CD4-positive, alpha-beta memory T cell (primary cell): ENCODE measurements around the gene SGK1. TPM values are rescaled to one million over a fixed set of nuclear protein-coding genes. Genes with fewer than 3 reads are reported as not detected.

Experiments
- CTCF ChIA-PET: fragments of 350-600 bp; sonication (Branson Sonifier 250); formaldehyde crosslinking; loops from one replicate; lab custom pipeline; 2021; ENCODE audit warnings: inconsistent platforms; ENCODE audit not compliant: partially characterized antibody; lab: Charles Lee
- POLR2A ChIA-PET: fragments of 350-600 bp; sonication (Branson Sonifier 250); formaldehyde crosslinking; loops from one replicate; lab custom pipeline; 2021; ENCODE audit not compliant: partially characterized antibody; lab: Charles Lee
- DNase-seq, 5 donors: peaks; one replicate each; pipeline versions ENCODE4 v3.0.0 to v3.0.0-alpha.2; 2020 to 2022; ENCODE audit warnings: mixed read lengths in 1 of 5
- H3K27ac ChIP-seq: one replicate; pipeline ENCODE4 v1.7.0; 2013; ENCODE audit warnings: low read depth, low read length
- H3K27me3 ChIP-seq: 2 replicates; pipeline ENCODE4 v1.7.0; 2013; ENCODE audit warnings: mild to moderate bottlenecking, low read length, moderate library complexity; ENCODE audit not compliant: insufficient read depth
- H3K36me3 ChIP-seq: 2 replicates; pipeline ENCODE4 v1.7.0; 2013; ENCODE audit warnings: mild to moderate bottlenecking, low read length, moderate library complexity; ENCODE audit not compliant: insufficient read depth
- H3K4me1 ChIP-seq: 2 replicates; pipeline ENCODE4 v1.7.0; 2013; ENCODE audit warnings: mild to moderate bottlenecking, low read length, moderate library complexity; ENCODE audit not compliant: insufficient read depth
- H3K4me3 ChIP-seq, 2 donors: one replicate each; pipeline ENCODE4 v1.7.0; 2013; ENCODE audit warnings: low read length in 2 of 2, mild to moderate bottlenecking in 1 of 2
- H3K9me3 ChIP-seq, 2 donors: one replicate each; pipeline ENCODE4 v1.7.0; 2013; ENCODE audit warnings: low read length in 2 of 2, control low read depth in 1 of 2; ENCODE audit not compliant: control insufficient read depth in 1 of 2
- H3K27ac Mint-ChIP-seq, 7 donors: one replicate each; pipeline ENCODE4 v1.8.0; 2020 to 2021; ENCODE audit warnings: mixed read lengths in 7 of 7, mild to moderate bottlenecking in 6 of 7, inconsistent platforms in 3 of 7, moderate library complexity in 3 of 7
- H3K27me3 Mint-ChIP-seq, 2 donors: one replicate each; pipeline ENCODE4 v1.8.0; 2020 to 2021; ENCODE audit warnings: mixed read lengths in 2 of 2
- H3K36me3 Mint-ChIP-seq, 2 donors: one replicate each; pipeline ENCODE4 v1.8.0; 2020 to 2021; ENCODE audit warnings: mixed read lengths in 2 of 2, inconsistent platforms in 1 of 2, mild to moderate bottlenecking in 1 of 2
- H3K4me1 Mint-ChIP-seq, 4 donors: one replicate each; pipeline ENCODE4 v1.8.0; 2020 to 2021; ENCODE audit warnings: mixed read lengths in 4 of 4, mild to moderate bottlenecking in 1 of 4
- H3K4me3 Mint-ChIP-seq, 8 donors: one replicate each; pipeline ENCODE4 v1.8.0; 2020 to 2021; ENCODE audit warnings: mixed read lengths in 8 of 8, mild to moderate bottlenecking in 7 of 8, moderate library complexity in 6 of 8, inconsistent platforms in 3 of 8
- H3K9me3 Mint-ChIP-seq, 8 donors: one replicate each; pipeline ENCODE4 v1.8.0; 2020 to 2021; ENCODE audit warnings: mixed read lengths in 8 of 8, mild to moderate bottlenecking in 5 of 8, inconsistent platforms in 3 of 8, moderate library complexity in 1 of 8
- intact Hi-C: fragments of 100-400 bp; cut with micrococcal nuclease; formaldehyde crosslinking; loops from one replicate; pipeline ENCODE4 v1.15.1; 2023
- polyA plus RNA-seq, 2 donors: library from polyadenylated mRNA; unstranded; fragments of 300-500 nt; fragmentation: Illumina TruSeq; gene quantifications; one replicate each; pipeline ENCODE4 v1.2.3, GENCODE V29; 2021
- total RNA-seq, 2 experiments: library from RNA; stranded (reverse); gene quantifications; one replicate each; pipeline ENCODE4 v1.2.3, GENCODE V29; 2021

SGK1 gene
- total and polyA plus RNA-seq, 4 experiments from 2014 or later: 5.8 to 46.9 (median 15.1) TPM

GRCh38 chr6:134177753-134178160 lies 140.2 kb downstream of the SGK1 start:
- no peaks in the 10 kb centered on the region for H3K9me3 ChIP-seq
- peaks cover 11 to 19% of the 10 kb centered on the region in 2 donors for H3K36me3 Mint-ChIP-seq
- H3K9me3 Mint-ChIP-seq: no peaks in the 10 kb centered on the region
- H3K27me3 ChIP-seq: no peaks in the 10 kb centered on the region
- H3K4me1 Mint-ChIP-seq: peaks cover 31 to 51% (median 40%) of the 10 kb centered on the region in 4 donors
- H3K4me3 ChIP-seq: peak overlapping the region; percentile 58 to 60
- H3K4me1 ChIP-seq: peaks cover 37% of the 10 kb centered on the region
- intact Hi-C loops: loop anchor here (1.0 to 5.0 kb wide), 7 partner anchors 63 to 646 kb away; no protein-coding TSS in a partner anchor
- peak overlapping the region; percentile 76 for H3K27ac ChIP-seq
- H3K27ac Mint-ChIP-seq: peak overlapping the region; percentile 91 to 100 (median 98)
- no peaks in the 10 kb centered on the region for H3K27me3 Mint-ChIP-seq
- ChIA-PET CTCF (interaction anchor here (0.6 to 8.5 kb wide), 23 partner anchors 11 to 986 kb away, joined by 3 to 158 read pairs (median 4); no protein-coding TSS in a partner anchor), POLR2A (interaction anchor here (0.8 to 2.8 kb wide), 9 partner anchors 10 to 1031 kb away, joined by 3 to 24 read pairs (median 3); no protein-coding TSS in a partner anchor)
- DNase-seq: no peak
- H3K4me3 Mint-ChIP-seq: peak overlapping the region; percentile 93 to 97 (median 96)
- H3K36me3 ChIP-seq: peaks cover 4% of the 10 kb centered on the region

- H3K4me1 Mint-ChIP-seq: peaks cover 34 to 53% (median 45%) of the 10 kb centered on the region in 4 donors
These were observed 140.7 kb downstream of the SGK1 start for GRCh38 chr6:134177236-134177635.

GRCh38 chr6:134176264-134176975 lies 141.5 kb downstream of the SGK1 start:
- H3K27ac Mint-ChIP-seq: peak overlapping the region; percentile 91 to 99 (median 96)
- POLR2A ChIA-PET: interaction anchor here (1.5 to 2.8 kb wide), 2 partner anchors 464 to 465 kb away, joined by 3 to 24 read pairs; no protein-coding TSS in a partner anchor
- H3K4me3 ChIP-seq: no peak overlapping the region
- no peaks in the 10 kb centered on the region for H3K9me3 Mint-ChIP-seq
- CTCF ChIA-PET: interaction anchor here (0.6 to 8.5 kb wide), 7 partner anchors 12 to 646 kb away, joined by 3 to 158 read pairs (median 7); no protein-coding TSS in a partner anchor
- H3K36me3 Mint-ChIP-seq: peaks cover 24 to 32% of the 10 kb centered on the region in 2 donors
- intact Hi-C loops: loop anchor here (5.0 kb wide), 2 partner anchors 276 to 341 kb away; no protein-coding TSS in a partner anchor
- H3K9me3 ChIP-seq: no peaks in the 10 kb centered on the region
- peak overlapping the region; percentile 86 for H3K27ac ChIP-seq
- H3K27me3 Mint-ChIP-seq: no peaks in the 10 kb centered on the region
- peaks cover 18% of the 10 kb centered on the region for H3K36me3 ChIP-seq
- H3K4me1 Mint-ChIP-seq: peaks cover 37 to 61% (median 52%) of the 10 kb centered on the region in 4 donors
- peaks cover 51% of the 10 kb centered on the region for H3K4me1 ChIP-seq
- DNase-seq: no peak
- H3K27me3 ChIP-seq: no peaks in the 10 kb centered on the region
- H3K4me3 Mint-ChIP-seq: peak overlapping the region; percentile 87 to 98 (median 94)

More at GRCh38 chr6:134177236-134177635, 140.7 kb downstream of the SGK1 start:
- Histone ChIP-seq H3K4me1 (peaks cover 43% of the 10 kb centered on the region), H3K27ac (peak overlapping the region; percentile 76), H3K36me3 (peaks cover 9% of the 10 kb centered on the region), H3K27me3 (no peaks in the 10 kb centered on the region), H3K9me3 (no peaks in the 10 kb centered on the region), H3K4me3 (no peak overlapping the region)
- DNase-seq: no peak
- peak overlapping the region; percentile 93 to 97 (median 96) for H3K4me3 Mint-ChIP-seq
- ChIA-PET POLR2A (interaction anchor here (0.8 to 2.8 kb wide), 5 partner anchors 75 to 464 kb away, joined by 3 to 24 read pairs (median 3); no protein-coding TSS in a partner anchor), CTCF (interaction anchor here (0.6 to 8.5 kb wide), 15 partner anchors 11 to 763 kb away, joined by 3 to 158 read pairs (median 6); no protein-coding TSS in a partner anchor)
- no peaks in the 10 kb centered on the region for H3K27me3 Mint-ChIP-seq
- H3K27ac Mint-ChIP-seq: peak overlapping the region; percentile 91 to 100 (median 98)
- H3K36me3 Mint-ChIP-seq: peaks cover 16 to 24% of the 10 kb centered on the region in 2 donors
- intact Hi-C loops: loop anchor here (5.0 kb wide), 2 partner anchors 275 to 340 kb away; no protein-coding TSS in a partner anchor
- H3K9me3 Mint-ChIP-seq: no peaks in the 10 kb centered on the region

- Mint-ChIP-seq H3K27me3 (no peaks in the 10 kb centered on the region), H3K9me3 (no peaks in the 10 kb centered on the region), H3K4me1 (peaks cover 39 to 68% (median 56%) of the 10 kb centered on the region in 4 donors), H3K36me3 (peaks cover 31 to 39% of the 10 kb centered on the region in 2 donors), H3K4me3 (peak overlapping the region; percentile 86 to 98 (median 94)), H3K27ac (peak overlapping the region; percentile 91 to 97 (median 94))
- Histone ChIP-seq H3K27me3 (no peaks in the 10 kb centered on the region), H3K27ac (peak overlapping the region; percentile 86), H3K36me3 (peaks cover 25% of the 10 kb centered on the region), H3K4me1 (peaks cover 58% of the 10 kb centered on the region), H3K4me3 (peak overlapping the region; percentile 31 to 98), H3K9me3 (no peaks in the 10 kb centered on the region)
- DNase-seq: peak in 2 of 5 donors; percentile 20 to 52
- intact Hi-C loops: loop anchor here (2.0 to 5.0 kb wide), 7 partner anchors 71 to 1361 kb away; partner anchors contain the start of genes MYB, RPS12 and TBPL1
- ChIA-PET POLR2A (interaction anchor here (1.5 kb wide), 1 partner anchor 465 kb away, joined by 3 read pairs; no protein-coding TSS in a partner anchor), CTCF (interaction anchor here (2.3 to 8.5 kb wide), 2 partner anchors 459 to 466 kb away, joined by 10 to 158 read pairs; no protein-coding TSS in a partner anchor)
These were observed 142.2 kb downstream of the SGK1 start for GRCh38 chr6:134175532-134176263.

- H3K27ac ChIP-seq: peak overlapping the region; percentile 86
- Mint-ChIP-seq H3K9me3 (no peaks in the 10 kb centered on the region), H3K36me3 (peaks cover 39 to 47% of the 10 kb centered on the region in 2 donors), H3K27me3 (no peaks in the 10 kb centered on the region), H3K4me3 (peak overlapping the region; percentile 95 to 98 (median 98)), H3K4me1 (peaks cover 39 to 76% (median 62%) of the 10 kb centered on the region in 4 donors), H3K27ac (peak overlapping the region; percentile 91 to 99 (median 96))
- H3K4me3 ChIP-seq: peak overlapping the region; percentile 39 to 98
- CTCF ChIA-PET: interaction anchor here (1.1 to 1.6 kb wide), 12 partner anchors 11 to 765 kb away, joined by 3 to 78 read pairs (median 6); partner anchors contain the start of gene SGK1
- no peaks in the 10 kb centered on the region for H3K27me3 ChIP-seq
- POLR2A ChIA-PET: interaction anchor here (0.7 to 1.6 kb wide), 6 partner anchors 73 to 766 kb away, joined by 3 to 37 read pairs (median 4); no protein-coding TSS in a partner anchor
- intact Hi-C loops: loop anchor here (1.0 to 5.0 kb wide), 13 partner anchors 72 to 1360 kb away; partner anchors contain the start of genes MYB, RPS12 and TBPL1
- peaks cover 66% of the 10 kb centered on the region for H3K4me1 ChIP-seq
- peaks cover 33% of the 10 kb centered on the region for H3K36me3 ChIP-seq
- H3K9me3 ChIP-seq: no peaks in the 10 kb centered on the region
- DNase-seq: peak; percentile 88 to 93 (median 91)
These were observed 143.0 kb downstream of the SGK1 start for GRCh38 chr6:134174672-134175531.
